NCI-H146 treated with DMSO at 0.1 percent for 48 hours (cell line): ENCODE results near the gene LGALS13.

Experiments used
- DNase-seq: peaks from one replicate; lab custom pipeline; 2025; ENCODE audit not compliant: unreplicated experiment; lab: John Stamatoyannopoulos, UW

LGALS13 gene

DNA sequence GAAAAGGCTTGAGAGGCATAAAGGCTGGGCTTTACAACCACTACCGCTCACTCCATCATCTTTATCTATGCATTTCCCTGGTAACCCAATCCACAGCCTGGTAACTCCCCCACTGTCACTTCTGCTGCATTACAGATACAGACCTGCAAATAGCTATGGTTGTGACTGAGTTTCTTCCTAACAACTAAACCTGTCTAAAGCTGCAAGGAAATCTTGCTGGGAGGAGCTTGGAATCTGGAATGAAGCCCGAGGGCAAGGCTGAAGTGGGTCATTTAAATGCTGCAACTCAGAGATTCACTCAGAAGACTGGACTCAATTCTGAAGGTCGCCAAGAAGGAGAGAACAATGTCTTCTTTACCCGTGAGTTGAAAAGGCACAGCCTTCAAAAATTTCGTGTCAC lies at the start of gene LGALS13:
Gene LGALS13, plus strand, starts transcription at position 301 of the 400 bp plus-strand sequence. Its CDS starts 45 bp downstream, at position 346.
- no peak for DNase-seq

- peak; percentile 22 for DNase-seq
These were observed 49.2 kb upstream of the LGALS13 start for GRCh38 chr19:39553082-39553652.

- DNase-seq: no peak
These were observed 47.5 kb upstream of the LGALS13 start for GRCh38 chr19:39554701-39555311.

DNA sequence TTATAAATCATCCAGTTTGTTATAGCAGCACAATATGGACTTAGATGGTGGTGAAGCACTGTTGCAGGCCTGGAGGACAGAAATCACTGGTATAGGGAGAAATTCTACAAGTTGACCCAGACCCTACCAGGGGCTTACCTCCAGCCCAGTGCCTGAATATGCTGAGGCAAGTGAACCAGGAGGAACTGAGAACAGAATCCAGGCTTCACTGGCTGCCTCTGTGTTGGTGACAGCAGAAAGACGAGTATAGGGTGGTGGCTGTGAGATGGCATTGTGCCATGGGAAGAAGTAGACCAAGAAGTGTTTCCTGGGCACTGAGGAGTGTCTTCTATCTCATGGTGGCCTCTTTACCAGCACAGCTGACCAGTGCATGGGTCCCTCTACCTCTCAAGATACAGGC lies 46.4 kb upstream of the LGALS13 start:
- DNase-seq: no peak

DNA sequence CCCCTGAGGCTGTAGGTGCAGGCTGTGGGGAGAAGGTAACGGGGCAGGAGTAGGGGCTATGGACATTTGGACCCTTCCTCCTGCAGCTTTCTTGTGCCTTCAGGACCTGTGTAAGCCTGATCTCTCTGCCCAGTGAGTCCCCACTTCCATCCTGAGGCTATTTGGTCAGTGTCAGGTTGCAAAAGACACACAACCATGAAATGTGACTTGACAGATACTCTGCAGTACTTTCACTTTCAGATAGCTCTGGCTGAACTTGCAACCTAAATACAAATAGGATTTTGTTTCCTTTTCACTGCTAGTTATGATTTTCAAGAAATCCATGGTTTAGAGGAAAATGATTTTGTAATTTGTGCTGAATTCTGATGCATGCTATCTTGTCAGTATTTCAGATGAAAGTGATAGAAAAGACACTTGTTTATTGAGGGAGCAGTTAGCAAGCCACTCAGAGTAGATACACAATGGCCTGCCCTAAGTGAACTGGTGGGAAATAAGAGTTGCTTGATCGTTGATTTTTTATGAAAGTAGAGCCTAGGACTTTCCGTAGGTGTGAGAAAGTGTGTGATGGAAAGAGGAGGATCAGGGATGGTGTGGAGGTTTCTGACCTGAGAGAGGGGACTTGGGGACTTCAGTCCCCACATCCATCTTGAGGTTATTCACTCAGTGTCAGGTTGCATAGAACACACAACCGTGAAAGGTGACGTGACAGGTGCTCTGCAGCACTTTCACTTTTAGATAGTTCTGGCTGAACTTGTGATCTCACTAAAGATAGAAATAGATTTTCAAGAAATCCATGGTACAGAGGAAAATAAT lies 44.3 kb upstream of the LGALS13 start:
- peak; percentile 76 for DNase-seq

DNA sequence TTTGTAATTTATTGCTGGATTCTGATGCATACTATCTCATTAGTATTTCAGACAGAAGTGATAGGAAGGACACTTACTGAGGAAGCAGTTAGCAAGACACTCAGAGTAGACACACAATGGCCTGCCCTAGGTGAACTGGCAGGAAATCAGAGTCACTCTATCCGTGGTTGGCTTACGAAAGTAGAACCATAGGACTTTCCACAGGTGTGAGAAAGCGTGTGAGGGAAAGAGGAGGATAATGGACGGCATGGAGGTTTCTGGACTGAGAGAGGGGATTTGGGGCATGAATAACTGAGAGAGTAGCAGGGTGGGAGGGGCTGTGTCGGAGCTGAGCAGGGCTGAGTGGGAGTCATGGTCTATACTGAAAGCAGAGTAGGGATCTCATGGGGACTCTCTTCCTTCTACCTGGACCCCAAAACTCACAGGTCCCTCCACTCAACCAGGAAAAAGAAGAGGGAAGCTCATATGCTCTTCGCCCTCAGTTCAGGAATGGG lies 43.7 kb upstream of the LGALS13 start:
- peak; percentile 48 for DNase-seq

DNA sequence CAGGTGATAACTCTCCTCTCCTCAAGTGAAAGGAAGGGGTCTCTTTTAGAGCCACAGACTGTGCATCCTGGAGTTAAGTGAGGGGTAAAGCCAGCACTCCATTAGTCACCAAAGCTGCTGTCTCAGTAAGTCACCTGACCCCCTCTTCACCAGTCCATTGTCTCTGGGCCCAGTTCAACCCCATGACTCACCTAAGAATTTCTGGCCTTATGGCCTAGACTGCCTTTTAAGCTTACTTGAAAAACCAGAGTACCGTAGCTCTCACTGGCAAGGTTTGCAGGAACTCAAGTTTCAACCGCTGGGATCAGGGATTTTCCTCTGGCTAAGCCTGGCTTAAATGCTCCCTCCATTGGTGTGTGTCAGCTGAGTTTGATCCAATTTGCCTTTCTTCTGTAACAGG lies 38.9 kb upstream of the LGALS13 start:
- DNase-seq: no peak

DNA sequence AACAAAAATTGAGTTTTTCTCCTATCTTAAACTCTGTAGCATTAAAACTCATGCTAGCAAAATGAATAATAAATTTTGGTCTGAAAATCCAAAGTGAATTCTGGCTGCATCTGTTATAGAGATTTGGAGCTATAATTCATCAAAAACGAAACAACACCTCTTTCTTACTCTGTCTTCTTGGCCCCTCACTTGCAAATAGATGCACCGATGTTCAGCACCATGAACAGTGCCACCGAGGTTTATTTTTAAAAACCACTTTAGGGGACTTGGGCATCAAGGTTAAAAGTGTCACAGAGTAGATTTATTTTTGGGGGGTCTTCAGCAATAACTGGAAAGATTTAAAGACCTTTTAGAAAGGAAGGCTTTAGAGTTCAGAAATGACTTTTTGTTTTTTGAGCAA lies 36.3 kb upstream of the LGALS13 start:
- no peak for DNase-seq

DNA sequence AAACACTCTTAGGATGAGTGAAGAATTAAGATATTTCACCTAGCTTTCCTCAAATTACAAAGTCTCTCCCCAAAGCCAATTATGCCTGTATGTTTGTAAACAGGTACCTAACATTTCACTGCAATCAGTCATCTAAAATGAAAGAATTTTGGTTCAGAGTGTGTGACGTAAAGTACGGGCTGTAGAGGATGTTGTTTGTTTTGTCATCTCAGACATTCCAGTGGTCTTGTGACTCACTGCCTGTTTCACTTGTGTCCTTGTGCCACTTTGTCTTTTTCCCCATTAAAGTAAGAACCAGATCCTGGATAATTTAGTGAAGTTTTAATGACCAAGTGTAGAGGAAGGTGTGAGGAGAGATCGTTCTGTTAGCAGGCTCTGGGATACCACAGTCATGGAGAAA lies 33.7 kb upstream of the LGALS13 start:
- no peak for DNase-seq

- no peak for DNase-seq
These were observed 19.9 kb upstream of the LGALS13 start for GRCh38 chr19:39582442-39582841.

GRCh38 chr19:39582891-39583625 lies 19.3 kb upstream of the LGALS13 start:
- DNase-seq: no peak

- no peak for DNase-seq
These were observed 14.8 kb upstream of the LGALS13 start for GRCh38 chr19:39587496-39587895.

GRCh38 chr19:39588066-39588465 lies 14.3 kb upstream of the LGALS13 start:
- DNase-seq: no peak

- DNase-seq: no peak
These were observed 12.1 kb upstream of the LGALS13 start for GRCh38 chr19:39590265-39590664.

GRCh38 chr19:39592381-39592780 lies 9.9 kb upstream of the LGALS13 start:
- no peak for DNase-seq

GRCh38 chr19:39595950-39596349 lies 6.4 kb upstream of the LGALS13 start:
- DNase-seq: no peak

DNA sequence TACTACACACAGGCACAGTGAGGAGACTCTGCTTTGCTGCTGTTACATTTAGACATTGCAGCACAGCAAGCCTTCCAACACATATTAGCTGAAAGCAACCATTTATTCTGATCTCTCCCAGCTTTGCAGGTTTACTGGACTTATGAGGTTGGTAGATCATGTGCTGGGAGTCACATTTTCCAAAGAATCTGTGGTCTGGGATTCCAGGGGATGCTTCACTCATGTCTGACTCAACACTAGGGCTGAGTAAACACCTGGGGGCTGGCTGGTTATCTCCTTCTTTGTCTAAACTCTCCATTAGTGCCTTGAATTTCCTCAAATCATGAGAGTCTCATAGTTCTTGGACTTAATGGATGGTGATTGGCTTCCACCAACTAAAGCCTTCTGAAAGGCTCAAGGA lies 5.4 kb upstream of the LGALS13 start:
- DNase-seq: no peak

DNA sequence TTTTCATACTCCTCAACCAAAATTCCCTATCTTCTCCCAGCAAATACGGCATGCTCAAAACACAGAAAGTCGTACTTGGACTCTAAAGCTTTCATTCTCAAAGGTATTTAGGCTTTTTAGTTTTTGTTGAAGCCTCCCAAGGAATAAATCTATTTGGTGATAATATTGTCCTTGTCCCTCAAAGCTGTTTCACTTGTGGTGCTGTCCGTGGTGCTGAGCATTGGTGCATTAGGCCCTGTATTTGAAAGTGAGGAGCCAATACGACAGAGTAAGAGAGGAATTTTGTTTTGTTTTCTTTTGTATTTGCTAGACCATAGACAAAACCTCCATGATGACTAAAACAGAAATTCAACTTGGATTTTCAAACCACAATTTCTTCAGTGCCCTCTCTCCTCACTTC lies 3.2 kb upstream of the LGALS13 start:
- DNase-seq: no peak

DNA sequence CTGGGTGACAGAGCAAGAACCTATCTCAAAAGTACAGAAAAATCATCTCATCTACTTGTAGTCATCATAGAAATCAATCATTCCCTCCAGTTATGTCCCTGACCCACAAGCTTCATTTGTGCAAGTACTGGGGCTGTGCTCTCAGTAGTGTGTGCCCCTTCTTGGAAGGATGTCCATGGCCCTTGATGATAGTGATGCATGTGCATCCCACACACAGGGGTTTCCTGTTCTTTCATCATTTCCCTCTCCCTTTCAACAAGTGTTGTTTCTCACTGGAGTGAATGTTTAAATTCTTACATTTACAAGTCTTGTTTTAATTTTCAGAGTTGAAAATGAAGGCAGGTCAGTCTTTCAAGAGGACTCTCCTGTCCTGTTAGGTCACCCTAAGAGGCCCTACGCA lies 1.5 kb downstream of the LGALS13 start:
- DNase-seq: no peak

GRCh38 chr19:39607021-39607420 lies 4.7 kb downstream of the LGALS13 start:
- DNase-seq: no peak

GRCh38 chr19:39607561-39607960 lies 5.2 kb downstream of the LGALS13 start:
- DNase-seq: no peak
